Astrocyte (in vitro differentiated cells and primary cell): ENCODE results near the gene ITPRIP.

Experiments used
- EZH2 ChIP-seq: IDR thresholded peaks from 2 replicates; pipeline ENCODE4 v1.6.1; 2012; ENCODE audit warnings: mild to moderate bottlenecking, low read length, inconsistent platforms; ENCODE audit not compliant: insufficient read depth
- TF ChIP-seq, protein P1 (sequence below): IDR thresholded peaks from 2 replicates; pipeline ENCODE4 v1.5.1; 2011; ENCODE audit warnings: low read depth, mild to moderate bottlenecking, inconsistent platforms, low read length, moderate library complexity; ENCODE audit not compliant: insufficient read depth

DNA sequence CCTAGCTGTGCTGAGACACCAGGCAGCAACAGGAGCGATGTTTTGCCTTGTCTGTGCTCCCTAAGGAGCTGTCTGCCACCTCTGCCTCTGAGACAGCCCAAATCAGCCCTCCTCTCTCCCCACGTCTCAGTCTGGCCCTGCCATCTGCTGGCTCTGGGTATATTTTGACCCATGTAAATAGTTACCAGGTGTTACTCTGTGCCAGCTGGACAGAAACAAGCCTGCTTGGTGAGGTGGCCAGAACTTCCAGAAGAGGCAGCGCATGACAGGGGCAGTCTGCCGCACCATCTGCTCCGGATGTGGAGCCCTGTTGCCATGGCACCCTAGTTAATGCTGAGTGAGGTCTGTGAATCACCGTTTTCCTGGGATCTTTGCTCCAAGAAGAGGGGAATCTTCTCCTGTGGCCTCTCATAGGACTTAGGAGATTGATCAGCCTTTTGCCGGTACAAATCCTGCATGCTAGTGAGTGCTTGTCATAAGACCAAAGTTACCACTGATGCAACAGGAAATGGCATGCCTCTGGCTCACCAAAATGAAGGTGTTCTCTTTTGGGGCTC, 37.5 kb downstream of the ITPRIP start:
- TF ChIP-seq, protein P1, sequence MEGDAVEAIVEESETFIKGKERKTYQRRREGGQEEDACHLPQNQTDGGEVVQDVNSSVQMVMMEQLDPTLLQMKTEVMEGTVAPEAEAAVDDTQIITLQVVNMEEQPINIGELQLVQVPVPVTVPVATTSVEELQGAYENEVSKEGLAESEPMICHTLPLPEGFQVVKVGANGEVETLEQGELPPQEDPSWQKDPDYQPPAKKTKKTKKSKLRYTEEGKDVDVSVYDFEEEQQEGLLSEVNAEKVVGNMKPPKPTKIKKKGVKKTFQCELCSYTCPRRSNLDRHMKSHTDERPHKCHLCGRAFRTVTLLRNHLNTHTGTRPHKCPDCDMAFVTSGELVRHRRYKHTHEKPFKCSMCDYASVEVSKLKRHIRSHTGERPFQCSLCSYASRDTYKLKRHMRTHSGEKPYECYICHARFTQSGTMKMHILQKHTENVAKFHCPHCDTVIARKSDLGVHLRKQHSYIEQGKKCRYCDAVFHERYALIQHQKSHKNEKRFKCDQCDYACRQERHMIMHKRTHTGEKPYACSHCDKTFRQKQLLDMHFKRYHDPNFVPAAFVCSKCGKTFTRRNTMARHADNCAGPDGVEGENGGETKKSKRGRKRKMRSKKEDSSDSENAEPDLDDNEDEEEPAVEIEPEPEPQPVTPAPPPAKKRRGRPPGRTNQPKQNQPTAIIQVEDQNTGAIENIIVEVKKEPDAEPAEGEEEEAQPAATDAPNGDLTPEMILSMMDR = no peak
- TF ChIP-seq EZH2 = no peak
